SU-DHL-6 (cell line): ENCODE measurements around the gene FAT1.

Experiments used
- EZH2phosphoT487 ChIP-seq: fragments of 200-600 bp; sonication (generic), shearing (Covaris generic); conservative IDR thresholded peaks from 2 replicates; pipeline ENCODE4 v1.6.1; 2018; ENCODE audit warnings: mild to moderate bottlenecking, antibody characterized with exemption, low read length, moderate library complexity, mixed read lengths
- TF ChIP-seq, protein P1 (sequence below): fragments of 200-600 bp; sonication (generic); IDR thresholded peaks from one replicate; pipeline ENCODE4 v1.5.1; 2017; ENCODE audit warnings: antibody characterized with exemption, mild to moderate bottlenecking, low read length, moderate library complexity; ENCODE audit not compliant: insufficient read depth, poor library complexity, severe bottlenecking

DNA sequence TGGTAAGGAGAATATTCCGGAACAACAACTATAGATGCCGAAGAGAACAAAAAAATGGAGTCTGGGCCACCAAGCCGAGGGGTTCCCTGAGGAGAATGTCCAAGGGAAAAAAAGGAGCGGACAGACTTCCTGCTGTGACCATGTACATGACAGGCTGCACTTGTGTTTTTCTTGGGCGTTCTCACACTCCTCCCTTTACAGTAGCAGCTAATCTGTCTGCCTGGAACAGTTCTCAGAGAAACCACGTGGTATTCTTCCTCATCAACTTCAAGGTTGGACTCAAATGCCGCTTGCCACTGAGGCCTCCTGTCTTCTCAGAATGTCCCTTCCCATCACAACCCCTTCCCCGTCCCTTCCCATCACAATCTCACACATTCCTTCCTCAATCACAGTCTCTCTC is 137.5 kb downstream of the FAT1 start:
- TF ChIP-seq EZH2phosphoT487, result no peak
- TF ChIP-seq, protein P1, sequence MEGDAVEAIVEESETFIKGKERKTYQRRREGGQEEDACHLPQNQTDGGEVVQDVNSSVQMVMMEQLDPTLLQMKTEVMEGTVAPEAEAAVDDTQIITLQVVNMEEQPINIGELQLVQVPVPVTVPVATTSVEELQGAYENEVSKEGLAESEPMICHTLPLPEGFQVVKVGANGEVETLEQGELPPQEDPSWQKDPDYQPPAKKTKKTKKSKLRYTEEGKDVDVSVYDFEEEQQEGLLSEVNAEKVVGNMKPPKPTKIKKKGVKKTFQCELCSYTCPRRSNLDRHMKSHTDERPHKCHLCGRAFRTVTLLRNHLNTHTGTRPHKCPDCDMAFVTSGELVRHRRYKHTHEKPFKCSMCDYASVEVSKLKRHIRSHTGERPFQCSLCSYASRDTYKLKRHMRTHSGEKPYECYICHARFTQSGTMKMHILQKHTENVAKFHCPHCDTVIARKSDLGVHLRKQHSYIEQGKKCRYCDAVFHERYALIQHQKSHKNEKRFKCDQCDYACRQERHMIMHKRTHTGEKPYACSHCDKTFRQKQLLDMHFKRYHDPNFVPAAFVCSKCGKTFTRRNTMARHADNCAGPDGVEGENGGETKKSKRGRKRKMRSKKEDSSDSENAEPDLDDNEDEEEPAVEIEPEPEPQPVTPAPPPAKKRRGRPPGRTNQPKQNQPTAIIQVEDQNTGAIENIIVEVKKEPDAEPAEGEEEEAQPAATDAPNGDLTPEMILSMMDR, result no peak
